IMR-90 (cell line): Measurements from ENCODE around the gene OR6C65.

ENCODE experiments used
- MXI1 ChIP-seq: IDR thresholded peaks from 2 replicates; pipeline ENCODE4 v1.6.1; 2012; ENCODE audit warnings: low read depth, mild to moderate bottlenecking, low read length, moderate library complexity, borderline replicate concordance
- POLR2A ChIP-seq: IDR thresholded peaks from 2 replicates; pipeline ENCODE4 v1.6.1; 2012; ENCODE audit warnings: mild to moderate bottlenecking, low read depth, low read length
- RAD21 ChIP-seq: IDR thresholded peaks from 2 replicates; pipeline ENCODE4 v1.6.1; 2012; ENCODE audit warnings: low read length, improper control_type of control experiment
- RFX5 ChIP-seq: IDR thresholded peaks from 2 replicates; pipeline ENCODE4 v1.8.0; 2012; ENCODE audit warnings: low read depth, mild to moderate bottlenecking, low read length, moderate library complexity
- TF ChIP-seq, protein P1 (sequence below): conservative IDR thresholded peaks from 2 replicates; pipeline ENCODE4 v1.5.1; 2012; ENCODE audit warnings: mild to moderate bottlenecking, low read depth, low read length, improper control_type of control experiment

GRCh38 chr12:55428331-55429243 is 28.3 kb downstream of the OR6C65 start:
- TF ChIP-seq, protein P1, sequence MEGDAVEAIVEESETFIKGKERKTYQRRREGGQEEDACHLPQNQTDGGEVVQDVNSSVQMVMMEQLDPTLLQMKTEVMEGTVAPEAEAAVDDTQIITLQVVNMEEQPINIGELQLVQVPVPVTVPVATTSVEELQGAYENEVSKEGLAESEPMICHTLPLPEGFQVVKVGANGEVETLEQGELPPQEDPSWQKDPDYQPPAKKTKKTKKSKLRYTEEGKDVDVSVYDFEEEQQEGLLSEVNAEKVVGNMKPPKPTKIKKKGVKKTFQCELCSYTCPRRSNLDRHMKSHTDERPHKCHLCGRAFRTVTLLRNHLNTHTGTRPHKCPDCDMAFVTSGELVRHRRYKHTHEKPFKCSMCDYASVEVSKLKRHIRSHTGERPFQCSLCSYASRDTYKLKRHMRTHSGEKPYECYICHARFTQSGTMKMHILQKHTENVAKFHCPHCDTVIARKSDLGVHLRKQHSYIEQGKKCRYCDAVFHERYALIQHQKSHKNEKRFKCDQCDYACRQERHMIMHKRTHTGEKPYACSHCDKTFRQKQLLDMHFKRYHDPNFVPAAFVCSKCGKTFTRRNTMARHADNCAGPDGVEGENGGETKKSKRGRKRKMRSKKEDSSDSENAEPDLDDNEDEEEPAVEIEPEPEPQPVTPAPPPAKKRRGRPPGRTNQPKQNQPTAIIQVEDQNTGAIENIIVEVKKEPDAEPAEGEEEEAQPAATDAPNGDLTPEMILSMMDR = no peak
- TF ChIP-seq MXI1 = no peak
- no peak for TF ChIP-seq RAD21
- no peak for TF ChIP-seq RFX5
- TF ChIP-seq POLR2A = no peak
